Amniotic epithelial cell (primary cell): ENCODE data around the gene GALNT11.

ENCODE experiments used
- DNase-seq: peaks from one replicate; pipeline ENCODE4 v3.0.0-alpha.2; 2010; ENCODE audit warnings: low read depth

Gene GALNT11

GRCh38 chr7:152149363-152149762 is 123.9 kb downstream of the GALNT11 start:
- DNase-seq, result no peak

DNA sequence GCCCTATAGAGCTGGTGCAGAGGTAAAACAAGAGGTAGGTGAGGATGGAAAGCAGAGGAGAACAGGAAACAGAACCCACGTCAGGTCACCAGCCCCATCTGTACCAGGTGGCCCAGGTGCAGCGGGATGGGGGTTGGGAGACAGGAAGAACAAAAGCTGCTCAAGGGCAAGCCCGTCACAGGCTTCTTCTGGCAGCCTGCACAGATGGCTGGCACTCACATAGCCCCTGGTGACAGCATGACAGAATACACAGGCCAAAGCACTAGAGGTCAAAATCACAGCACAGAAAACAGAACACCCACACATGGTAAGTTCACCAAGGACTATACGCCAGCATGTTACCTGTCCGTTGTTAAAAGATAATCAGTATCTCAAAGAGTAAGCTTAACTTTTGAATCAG is 126.8 kb downstream of the GALNT11 start:
- no peak for DNase-seq

DNA sequence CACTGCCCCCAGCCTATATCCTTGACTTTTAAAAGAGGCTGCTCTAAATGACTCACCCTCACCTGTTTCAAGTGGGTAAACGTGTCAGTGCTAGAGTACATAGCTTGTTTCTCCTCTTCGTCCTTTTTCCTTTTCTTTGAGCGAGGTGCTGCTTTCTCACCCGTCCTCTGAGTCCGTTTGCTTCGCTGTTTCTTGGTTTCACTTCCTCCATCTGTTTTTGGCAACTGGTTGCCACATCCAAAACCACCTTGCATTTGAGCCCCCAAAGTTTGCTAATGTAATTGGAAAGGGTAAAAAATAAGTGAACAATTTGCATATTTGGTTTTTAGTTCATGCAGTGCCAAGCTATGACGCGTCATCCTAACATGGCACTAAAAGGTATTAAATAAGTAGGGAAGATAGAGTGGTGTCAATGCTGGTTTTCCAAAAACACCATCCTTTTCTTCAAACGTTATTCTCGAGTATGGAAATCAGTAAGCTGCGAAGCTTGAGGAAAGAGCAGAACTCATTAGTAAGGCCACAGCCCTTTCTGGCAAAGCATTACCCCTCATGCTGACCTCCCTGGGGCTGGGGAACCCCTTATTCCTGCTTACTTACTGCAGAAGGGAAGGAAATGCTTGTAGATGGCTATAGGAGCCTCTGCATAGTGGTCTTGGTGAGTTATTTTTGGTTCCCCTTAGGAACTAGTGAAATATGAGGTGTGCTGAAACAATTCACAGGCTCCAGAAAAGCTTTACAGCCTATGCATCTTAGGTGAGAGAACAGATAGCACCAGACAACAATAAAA is 133.5 kb downstream of the GALNT11 start:
- DNase-seq, result no peak

- no peak for DNase-seq
These were observed 135.7 kb downstream of the GALNT11 start for GRCh38 chr7:152161171-152161570.

- DNase-seq, result no peak
These were observed 136.8 kb downstream of the GALNT11 start for GRCh38 chr7:152162287-152162686.
